Fibroblast of mammary gland (primary cell): ENCODE results near the gene SLIT1.

Experiments used
- DNase-seq: peaks from one replicate; pipeline ENCODE4 v3.0.0-alpha.2; 2010; ENCODE audit warnings: low read depth
- H3K4me3 ChIP-seq: 2 replicates; pipeline ENCODE4 v1.5.1; 2011; ENCODE audit warnings: low read depth, mild to moderate bottlenecking, low read length, moderate library complexity; ENCODE audit not compliant: control insufficient read depth
- CTCF ChIP-seq: conservative IDR thresholded peaks from 2 replicates; pipeline ENCODE4 v1.5.1; 2011; ENCODE audit warnings: low read depth, low read length, inconsistent platforms; ENCODE audit not compliant: control insufficient read depth, insufficient read depth

Gene SLIT1

GRCh38 chr10:97169063-97169462, 16.7 kb downstream of the SLIT1 start:
- no peak for DNase-seq
- TF ChIP-seq CTCF: no peak
- H3K4me3 ChIP-seq: no peak overlapping the region

DNA sequence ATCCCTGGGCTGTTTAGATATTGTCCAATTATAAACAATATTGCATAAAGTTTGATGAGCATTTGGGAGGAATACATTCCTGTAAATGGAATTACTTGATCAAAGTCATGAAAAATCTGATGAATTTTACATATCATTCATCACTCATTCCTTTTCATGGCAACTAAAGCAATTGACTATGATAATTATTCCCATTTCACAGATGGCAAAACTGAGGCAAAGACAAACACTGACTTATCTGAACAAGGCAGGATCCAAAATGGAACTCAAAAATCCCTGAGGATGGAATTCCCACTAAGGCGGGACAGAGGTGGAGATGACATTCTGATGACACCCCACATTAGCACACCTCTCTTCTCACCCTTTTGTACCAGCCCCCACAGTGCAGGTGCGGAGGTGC, 17.1 kb downstream of the SLIT1 start:
- TF ChIP-seq CTCF: no peak
- DNase-seq: no peak
- no peak overlapping the region for H3K4me3 ChIP-seq

GRCh38 chr10:97165499-97165898, 20.3 kb downstream of the SLIT1 start:
- DNase-seq: no peak
- TF ChIP-seq CTCF: no peak

GRCh38 chr10:97163781-97164501, 21.8 kb downstream of the SLIT1 start:
- no peak for TF ChIP-seq CTCF
- no peak overlapping the region for H3K4me3 ChIP-seq
- DNase-seq: no peak

More at GRCh38 chr10:97165499-97165898, 20.3 kb downstream of the SLIT1 start:
- H3K4me3 ChIP-seq: no peak overlapping the region

DNA sequence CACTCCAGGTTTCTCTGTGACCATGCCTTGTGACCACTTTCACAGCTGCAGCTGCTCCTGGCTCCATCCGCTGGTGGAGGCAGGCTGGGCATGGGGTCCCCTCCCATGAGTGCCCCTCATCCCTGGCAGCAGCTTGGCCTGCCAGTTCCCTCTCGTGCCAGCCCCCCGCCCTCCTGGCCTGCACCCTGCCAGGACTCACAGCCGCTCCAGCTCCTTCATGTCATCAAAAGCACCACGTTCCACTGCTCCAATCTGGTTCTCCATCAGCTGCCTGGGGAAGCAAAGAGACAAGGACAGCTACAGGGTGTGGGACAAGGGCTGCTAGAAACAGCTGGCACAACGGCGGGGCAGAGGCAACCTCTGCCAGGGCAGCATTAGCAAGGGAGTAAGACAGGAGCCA, 22.6 kb downstream of the SLIT1 start:
- no peak for DNase-seq
- no peak overlapping the region for H3K4me3 ChIP-seq
- TF ChIP-seq CTCF: no peak

DNA sequence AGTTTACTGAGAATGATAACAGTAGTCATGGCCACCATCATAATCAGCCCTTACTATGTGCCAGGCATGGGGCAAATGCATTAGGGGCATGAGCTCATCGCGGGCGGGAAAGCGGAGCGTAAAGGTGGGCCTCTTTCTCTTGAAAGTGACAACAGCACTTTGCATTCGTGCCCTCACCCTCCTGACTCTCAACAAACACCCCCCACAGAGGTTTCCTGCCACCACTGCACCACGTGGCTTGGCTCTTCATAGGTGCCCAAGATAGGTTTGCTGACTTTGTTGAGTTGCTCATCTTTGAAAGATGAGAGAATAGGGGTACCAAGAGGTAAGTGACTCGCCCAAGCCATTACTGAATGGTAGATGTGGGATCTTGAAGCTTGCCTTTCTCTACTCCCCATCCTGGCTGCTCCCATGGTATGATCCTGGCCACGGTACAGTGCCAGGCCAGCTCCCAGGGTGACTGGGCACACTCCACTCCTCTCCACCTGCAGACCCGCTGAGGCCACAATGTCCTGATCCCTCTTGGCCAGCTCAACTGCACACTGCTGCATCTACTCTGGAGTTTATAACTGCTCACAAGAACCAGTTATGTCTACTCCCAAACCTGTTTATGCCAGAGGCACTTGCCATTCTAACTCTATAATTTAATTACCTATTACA, 26.0 kb downstream of the SLIT1 start:
- no peak for DNase-seq
- TF ChIP-seq CTCF: no peak
- H3K4me3 ChIP-seq: no peak overlapping the region
